ENCODE measurements around the gene SNX1. TPM values are rescaled to one million over a fixed set of nuclear protein-coding genes. Genes with fewer than 3 reads are reported as not detected.

SNX1 gene
- polyA plus RNA-seq, 1 donor (not counting 4 experiments of a cell fraction or from before 2014, with no cell fraction given) = 90.2 TPM

- Histone ChIP-seq H2AFZ (ENCODE audit: control insufficient read depth, low read length) (no peak overlapping the region), H4K20me1 (ENCODE audit: control insufficient read depth, extremely low read depth, insufficient read depth, low read length) (no peaks in the 10 kb centered on the region), H3K9me1 (ENCODE audit: control insufficient read depth, extremely low read depth, insufficient read depth, low read length) (no peaks in the 10 kb centered on the region), H3K9me3 (ENCODE audit: control insufficient read depth, low read depth, low read length) (no peaks in the 10 kb centered on the region), H3K79me2 (ENCODE audit: control insufficient read depth, insufficient read depth, low read length) (no peaks in the 10 kb centered on the region), H3K27me3 (ENCODE audit: control insufficient read depth, extremely low read depth, insufficient read depth, low read length) (no peaks in the 10 kb centered on the region), H3K36me3 (ENCODE audit: control insufficient read depth in 2 of 2, extremely low read depth in 1 of 2, insufficient read depth in 2 of 2, low read length in 2 of 2) (peaks cover 5 to 13% of the 10 kb centered on the region in 2 experiments), H3K9ac (ENCODE audit: control insufficient read depth, extremely low read depth, insufficient read depth, low read length) (no peak overlapping the region), H3K27ac (ENCODE audit: control insufficient read depth, insufficient read depth, low read length) (no peak overlapping the region), H3K4me3 (ENCODE audit: control insufficient read depth in 2 of 3, extremely low read depth in 1 of 3, insufficient read depth in 2 of 3, low read depth in 1 of 3, low read length in 3 of 3) (no peak overlapping the region), H3K4me2 (ENCODE audit: control insufficient read depth, extremely low read depth, insufficient read depth, low read depth, low read length) (no peak overlapping the region), H3K4me1 (ENCODE audit: control insufficient read depth, extremely low read depth, insufficient read depth, low read length) (peaks cover 19% of the 10 kb centered on the region)
- dilution Hi-C loops (cut with MboI; ENCODE audit: extremely low pct_ligation_motif_present, low sequenced_read_pairs) = no loop called here
- no peak for FAIRE-seq
- DNase-seq (ENCODE audit: low read depth, low spot score) = no peak
- TF ChIP-seq CTCF (optimal IDR thresholded peaks at IDR 0.05 in 1 of 3, IDR thresholded peaks at IDR 0.05 in 1 of 3, conservative IDR thresholded peaks at IDR 0.05 in 1 of 3; ENCODE audit: extremely low read depth in 1 of 3, insufficient read depth in 2 of 3, low read length in 3 of 3) (no peak), EZH2 (IDR thresholded peaks at IDR 0.05; ENCODE audit: low read length) (no peak)
Observed at GRCh38 chr15:64185146-64185911, 89.5 kb downstream of the SNX1 start.

- H3K9me1 ChIP-seq (ENCODE audit: control insufficient read depth, extremely low read depth, insufficient read depth, low read length) = no peaks in the 10 kb centered on the region
- peak overlapping the region; percentile 70 for H3K27ac ChIP-seq (ENCODE audit: control insufficient read depth, insufficient read depth, low read length)
- peak; percentile 90 for FAIRE-seq
- H3K79me2 ChIP-seq (ENCODE audit: control insufficient read depth, insufficient read depth, low read length) = no peaks in the 10 kb centered on the region
- H3K27me3 ChIP-seq (ENCODE audit: control insufficient read depth, extremely low read depth, insufficient read depth, low read length) = no peaks in the 10 kb centered on the region
- H3K4me3 ChIP-seq (ENCODE audit: control insufficient read depth in 2 of 3, extremely low read depth in 1 of 3, insufficient read depth in 2 of 3, low read depth in 1 of 3, low read length in 3 of 3) = no peak overlapping the region
- H3K4me2 ChIP-seq (ENCODE audit: control insufficient read depth, extremely low read depth, insufficient read depth, low read depth, low read length) = peak overlapping the region; percentile 65
- dilution Hi-C loops (cut with MboI; ENCODE audit: extremely low pct_ligation_motif_present, low sequenced_read_pairs) = no loop called here
- H3K9me3 ChIP-seq (ENCODE audit: control insufficient read depth, low read depth, low read length) = no peaks in the 10 kb centered on the region
- peaks cover 5 to 10% of the 10 kb centered on the region in 2 experiments for H3K36me3 ChIP-seq (ENCODE audit: control insufficient read depth in 2 of 2, extremely low read depth in 1 of 2, insufficient read depth in 2 of 2, low read length in 2 of 2)
- H3K4me1 ChIP-seq (ENCODE audit: control insufficient read depth, extremely low read depth, insufficient read depth, low read length) = peaks cover 19% of the 10 kb centered on the region
- no peak overlapping the region for H2AFZ ChIP-seq (ENCODE audit: control insufficient read depth, low read length)
- peak; percentile 83 for DNase-seq (ENCODE audit: low read depth, low spot score)
- TF ChIP-seq EZH2 (IDR thresholded peaks at IDR 0.05; ENCODE audit: low read length) (no peak), CTCF (optimal IDR thresholded peaks at IDR 0.05 in 1 of 3, IDR thresholded peaks at IDR 0.05 in 1 of 3, conservative IDR thresholded peaks at IDR 0.05 in 1 of 3; ENCODE audit: extremely low read depth in 1 of 3, insufficient read depth in 2 of 3, low read length in 3 of 3) (no peak)
- H4K20me1 ChIP-seq (ENCODE audit: control insufficient read depth, extremely low read depth, insufficient read depth, low read length) = no peaks in the 10 kb centered on the region
- peak overlapping the region; percentile 35 for H3K9ac ChIP-seq (ENCODE audit: control insufficient read depth, extremely low read depth, insufficient read depth, low read length)
Observed at GRCh38 chr15:64187396-64188191, 91.8 kb downstream of the SNX1 start.

Small RNA genes lying within 50 kb of the gene (small RNA-seq; reads per million reads assigned to genes)
- 0 reads per million in 3 experiments for gene RF00019 (ENCODE audit: insufficient read length in 3 of 3, low read depth in 3 of 3, low replicate concordance in 1 of 3)

Other genes with a start within 250 kb of the SNX1 start
- 0.83 to 1.7 TPM (median 1.4 TPM) in 3 replicates for gene DAPK2, start 49.5 kb upstream of the SNX1 start, polyA plus RNA-seq
- gene CIAO2A, start 2.1 kb upstream of the SNX1 start, polyA plus RNA-seq = 50.2 to 111 TPM (median 51.8 TPM) in 3 replicates
- 0.03 to 0.04 TPM in 2 of 3 replicates, not detected in the other for gene SNX22, start 55.7 kb downstream of the SNX1 start, polyA plus RNA-seq
- 544 to 757 TPM (median 555 TPM) in 3 replicates for gene PPIB, start 67.0 kb downstream of the SNX1 start, polyA plus RNA-seq

Data from keratinocyte (primary cell).